ENCODE data around the gene CAMTA1. TPM values are rescaled to one million over a fixed set of nuclear protein-coding genes. Genes with fewer than 3 reads are reported as not detected.

The CAMTA1 gene
- total and polyA plus RNA-seq, 9 of the 15 experiments (the other 6 are each of a cell fraction or from before 2014, with no cell fraction given), result 43.9 to 161 (median 65.9) TPM

DNA sequence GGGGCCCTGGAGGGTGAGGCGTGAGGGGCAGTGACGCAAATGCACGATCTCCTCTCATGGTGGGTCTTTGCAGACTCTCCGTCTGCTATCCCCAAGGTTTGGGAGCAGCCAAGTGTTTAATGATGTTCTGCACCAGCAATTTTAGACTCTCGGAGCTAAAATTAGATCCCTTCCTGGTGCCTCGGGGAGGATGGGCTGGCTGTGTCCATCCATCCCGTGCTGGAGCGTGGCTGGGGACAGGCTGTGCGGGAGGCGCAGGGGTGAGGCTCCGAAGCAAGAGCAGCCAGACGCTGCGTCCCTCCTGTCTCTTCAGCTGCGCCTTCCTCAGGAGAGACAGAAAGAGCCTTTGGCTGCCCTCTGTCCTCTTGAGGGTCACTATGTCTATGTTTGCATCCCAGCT is 387.6 kb downstream of the CAMTA1 start:
- Histone ChIP-seq H3K27me3 (ENCODE audit: control insufficient read depth in 2 of 2, insufficient read depth in 2 of 2, low read length in 2 of 2) (peaks cover 3 to 22% of the 10 kb centered on the region in 2 experiments; a peak in 2 of 5 replicates), H3K79me2 (ENCODE audit: control insufficient read depth, insufficient read depth, low read length) (no peaks in the 10 kb centered on the region), H3K4me1 (replicated peaks in 1 of 2; ENCODE audit: control insufficient read depth in 2 of 2, insufficient read depth in 2 of 2, low read length in 2 of 2) (no peaks in the 10 kb centered on the region), H3K4me2 (ENCODE audit: insufficient read depth, low read length) (no peak overlapping the region), H3K9me1 (ENCODE audit: control insufficient read depth, insufficient read depth, low read length) (no peaks in the 10 kb centered on the region), H3K36me3 (ENCODE audit: control insufficient read depth, insufficient read depth, low read length) (no peaks in the 10 kb centered on the region), H3K27ac (ENCODE audit: extremely low read depth, low read depth, low read length) (no peak overlapping the region), H3K9me3 (replicated peaks; ENCODE audit: control insufficient read depth, insufficient read depth, low read depth, low read length) (no peaks in the 10 kb centered on the region), H3K9ac (ENCODE audit: insufficient read depth in 1 of 2, low read depth in 2 of 2, low read length in 2 of 2) (no peak overlapping the region), H2AFZ (ENCODE audit: low read depth, low read length) (no peak overlapping the region), H3K4me3 (no peak overlapping the region), H4K20me1 (replicated peaks; ENCODE audit: control insufficient read depth, insufficient read depth, low read length) (0 out of 2 replicates have a peak, but pooled peaks cover 4% of the 10 kb centered on the region)
- ChIA-PET POLR2A (interaction anchor here (0.6 kb wide), 1 partner anchor 151 kb away, joined by 4 read pairs; no protein-coding TSS in a partner anchor), CTCF (ENCODE audit: low intra/inter-chr PET ratio) (interaction anchor here (0.6 kb wide), 1 partner anchor 147 kb away, joined by 3 read pairs; no protein-coding TSS in a partner anchor)
- TF ChIP-seq SP1 (CRISPR knock-in tag; IDR thresholded peaks at IDR 0.05) (no peak), LARP7 (IDR thresholded peaks at IDR 0.05) (no peak), EP300 (IDR thresholded peaks at IDR 0.05; ENCODE audit: low read length) (no peak), KDM5B (IDR thresholded peaks at IDR 0.05; ENCODE audit: insufficient replicate concordance, low read depth, low read length) (no peak), SAFB (IDR thresholded peaks at IDR 0.05; ENCODE audit: borderline replicate concordance, low read depth, low read length) (no peak), ZNF217 (CRISPR knock-in tag; IDR thresholded peaks at IDR 0.05) (no peak), HSF4 (CRISPR knock-in tag; IDR thresholded peaks at IDR 0.05; ENCODE audit: borderline replicate concordance) (no peak), STAT5A (IDR thresholded peaks at IDR 0.05; ENCODE audit: borderline replicate concordance, low read length) (no peak)
- TF ChIP-seq, protein P1, sequence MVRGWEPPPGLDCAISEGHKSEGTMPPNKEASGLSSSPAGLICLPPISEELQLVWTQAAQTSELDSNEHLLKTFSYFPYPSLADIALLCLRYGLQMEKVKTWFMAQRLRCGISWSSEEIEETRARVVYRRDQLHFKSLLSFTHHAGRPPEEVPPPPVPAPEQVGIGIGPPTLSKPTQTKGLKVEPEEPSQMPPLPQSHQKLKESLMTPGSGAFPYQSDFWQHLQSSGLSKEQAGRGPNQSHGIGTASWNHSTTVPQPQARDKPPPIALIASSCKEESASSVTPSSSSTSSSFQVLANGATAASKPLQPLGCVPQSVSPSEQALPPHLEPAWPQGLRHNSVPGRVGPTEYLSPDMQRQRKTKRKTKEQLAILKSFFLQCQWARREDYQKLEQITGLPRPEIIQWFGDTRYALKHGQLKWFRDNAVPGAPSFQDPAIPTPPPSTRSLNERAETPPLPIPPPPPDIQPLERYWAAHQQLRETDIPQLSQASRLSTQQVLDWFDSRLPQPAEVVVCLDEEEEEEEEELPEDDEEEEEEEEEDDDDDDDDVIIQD (CRISPR knock-in tag; IDR thresholded peaks at IDR 0.05), result no peak
- 1% methylated on average over 14 of the region's 14 CpGs for WGBS (ENCODE audit: insufficient coverage, low coverage, missing lambda C conversion rate)
- BruUV-seq (replicated peaks), result no TSS peak
- in situ Hi-C loops (cut with MboI) (no loop called here), intact Hi-C loops (cut with micrococcal nuclease) (no loop called here)
- ATAC-seq, result no peak
- no peak for DNase-seq (ENCODE audit: extremely low read depth in 1 of 4, low spot score in 3 of 4)
- FAIRE-seq, result no peak
